ENCODE measurements around the gene PTPRJ.

The PTPRJ gene

DNA sequence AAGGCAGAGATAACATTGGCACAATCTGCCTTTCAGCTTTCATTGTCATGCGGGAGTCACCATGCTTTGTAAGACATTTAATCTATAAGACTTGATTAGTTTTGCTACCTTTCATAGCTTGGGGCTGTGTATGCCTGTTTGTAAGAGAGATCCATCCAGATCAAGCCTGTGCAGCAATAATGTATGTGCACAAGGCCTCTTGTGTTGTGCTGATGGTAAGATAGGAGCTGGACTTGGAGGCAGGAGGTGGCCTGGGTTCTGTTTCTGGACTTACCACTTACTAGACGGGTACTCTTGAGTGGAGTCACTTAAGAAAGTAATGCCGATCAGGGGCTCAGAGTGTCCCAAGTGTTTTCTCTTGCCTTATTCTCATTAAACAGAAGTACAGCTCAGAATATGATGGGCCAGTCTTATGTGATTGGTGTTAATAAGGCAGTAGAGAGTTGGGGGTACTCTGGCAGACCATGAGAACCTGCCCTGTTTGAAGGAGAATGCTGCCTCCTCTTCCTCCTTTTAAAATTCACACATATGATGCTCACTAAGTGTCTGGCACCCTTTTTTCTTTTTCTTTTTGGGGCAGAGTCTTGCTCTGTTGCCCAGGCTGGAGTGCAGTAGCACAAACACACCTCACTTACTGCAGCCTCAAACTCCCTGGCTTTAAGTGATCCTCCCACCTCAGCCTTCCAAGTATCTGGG, 30.9 kb downstream of the PTPRJ start:
- WGBS (ENCODE audit: insufficient coverage) = 100% methylated on average over 1 of the region's 3 CpGs
- Histone ChIP-seq H3K36me3 (ENCODE audit: control insufficient read depth in 4 of 4, insufficient read depth in 4 of 4, low read length in 3 of 4) (no peaks in the 10 kb centered on the region), H3K4me1 (ENCODE audit: control extremely low read depth in 1 of 4, control insufficient read depth in 4 of 4, insufficient read depth in 4 of 4, low read length in 3 of 4) (peaks cover 6 to 20% (median 9%) of the 10 kb centered on the region in 4 experiments), H3K27ac (ENCODE audit: insufficient read depth in 1 of 2, low read depth in 1 of 2, low read length in 2 of 2, poor library complexity in 1 of 2, severe bottlenecking in 2 of 2) (no peak overlapping the region), H3K27me3 (replicated peaks in 2 of 5; ENCODE audit: control insufficient read depth in 4 of 5, insufficient read depth in 5 of 5, low read length in 4 of 5) (no peaks in the 10 kb centered on the region), H3K4me3 (ENCODE audit: control insufficient read depth in 1 of 7, extremely low read depth in 1 of 7, insufficient read depth in 4 of 7, low read depth in 2 of 7, low read length in 6 of 7) (no peak overlapping the region), H3K9me3 (ENCODE audit: control extremely low read depth in 1 of 5, control insufficient read depth in 4 of 5, insufficient read depth in 2 of 5, low read depth in 1 of 5, low read length in 4 of 5) (no peaks in the 10 kb centered on the region)
- CTCF ChIA-PET = interaction anchor here (1.2 kb wide), 1 partner anchor 14 kb away, joined by 4 read pairs; no protein-coding TSS in a partner anchor
- POLR2A ChIA-PET = no interaction called here
- DNase-seq = no peak

- H3K4me1 ChIP-seq (ENCODE audit: control extremely low read depth in 1 of 4, control insufficient read depth in 4 of 4, insufficient read depth in 4 of 4, low read length in 3 of 4) = peaks cover 6 to 22% (median 8%) of the 10 kb centered on the region in 4 experiments
- no peaks in the 10 kb centered on the region for H3K36me3 ChIP-seq (ENCODE audit: control insufficient read depth in 4 of 4, insufficient read depth in 4 of 4, low read length in 3 of 4)
- ChIA-PET CTCF (interaction anchor here (1.2 kb wide), 2 partner anchors 13 to 14 kb away, joined by 3 to 4 read pairs; no protein-coding TSS in a partner anchor), POLR2A (no interaction called here)
- H3K27ac ChIP-seq (ENCODE audit: insufficient read depth in 1 of 2, low read depth in 1 of 2, low read length in 2 of 2, poor library complexity in 1 of 2, severe bottlenecking in 2 of 2) = no peak overlapping the region
- H3K4me3 ChIP-seq (ENCODE audit: control insufficient read depth in 1 of 7, extremely low read depth in 1 of 7, insufficient read depth in 4 of 7, low read depth in 2 of 7, low read length in 6 of 7) = no peak overlapping the region
- no peaks in the 10 kb centered on the region for H3K9me3 ChIP-seq (ENCODE audit: control extremely low read depth in 1 of 5, control insufficient read depth in 4 of 5, insufficient read depth in 2 of 5, low read depth in 1 of 5, low read length in 4 of 5)
- 98% methylated on average over 8 of the region's 9 CpGs for WGBS (ENCODE audit: insufficient coverage)
- no peak for DNase-seq
- H3K27me3 ChIP-seq (replicated peaks in 2 of 5; ENCODE audit: control insufficient read depth in 4 of 5, insufficient read depth in 5 of 5, low read length in 4 of 5) = no peaks in the 10 kb centered on the region
These were observed 31.5 kb downstream of the PTPRJ start for GRCh38 chr11:48011798-48012391.

DNA sequence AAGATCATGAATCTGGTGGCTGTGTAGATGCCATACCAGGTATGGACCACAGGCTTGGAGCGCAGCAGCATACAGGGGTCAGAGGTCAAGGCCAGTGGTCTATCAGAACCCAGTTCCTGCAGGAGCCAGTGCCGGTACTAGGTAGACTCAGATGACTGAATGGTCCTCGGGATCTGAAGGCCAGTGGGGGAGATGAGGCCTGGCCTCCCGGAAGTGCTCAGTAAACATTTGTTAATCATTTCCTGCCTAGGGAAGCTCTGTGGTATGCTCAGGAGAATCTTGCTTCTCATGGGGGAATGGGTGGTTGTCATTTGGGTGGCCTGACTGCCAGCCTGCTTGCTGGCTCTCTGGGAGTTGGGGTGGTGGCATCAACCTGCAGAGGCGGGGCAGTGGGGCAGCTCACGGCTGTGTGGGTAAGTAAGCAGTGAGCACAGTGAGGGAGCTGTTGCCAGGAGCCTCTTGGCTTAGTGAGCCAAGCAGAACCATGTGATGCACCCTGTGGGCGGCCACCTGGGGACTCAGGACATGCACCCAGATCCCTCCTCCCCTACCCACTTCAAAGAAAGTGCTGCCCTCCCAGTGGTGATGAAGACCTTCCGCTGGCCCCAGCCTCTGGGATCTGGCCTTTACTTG, 33.0 kb downstream of the PTPRJ start:
- 70% methylated on average over 6 of the region's 8 CpGs for WGBS (ENCODE audit: insufficient coverage)
- H3K36me3 ChIP-seq (ENCODE audit: control insufficient read depth in 4 of 4, insufficient read depth in 4 of 4, low read length in 3 of 4) = no peaks in the 10 kb centered on the region
- H3K9me3 ChIP-seq (ENCODE audit: control extremely low read depth in 1 of 5, control insufficient read depth in 4 of 5, insufficient read depth in 2 of 5, low read depth in 1 of 5, low read length in 4 of 5) = no peaks in the 10 kb centered on the region
- DNase-seq = no peak
- H3K27ac ChIP-seq (ENCODE audit: insufficient read depth in 1 of 2, low read depth in 1 of 2, low read length in 2 of 2, poor library complexity in 1 of 2, severe bottlenecking in 2 of 2) = no peak overlapping the region
- H3K4me3 ChIP-seq (ENCODE audit: control insufficient read depth in 1 of 7, extremely low read depth in 1 of 7, insufficient read depth in 4 of 7, low read depth in 2 of 7, low read length in 6 of 7) = no peak overlapping the region
- ChIA-PET POLR2A (no interaction called here), CTCF (interaction anchor here (1.0 kb wide), 1 partner anchor 12 kb away, joined by 3 read pairs; no protein-coding TSS in a partner anchor)
- H3K27me3 ChIP-seq (replicated peaks in 2 of 5; ENCODE audit: control insufficient read depth in 4 of 5, insufficient read depth in 5 of 5, low read length in 4 of 5) = no peaks in the 10 kb centered on the region
- H3K4me1 ChIP-seq (ENCODE audit: control extremely low read depth in 1 of 4, control insufficient read depth in 4 of 4, insufficient read depth in 4 of 4, low read length in 3 of 4) = peaks cover 11 to 33% (median 15%) of the 10 kb centered on the region in 4 experiments

DNA sequence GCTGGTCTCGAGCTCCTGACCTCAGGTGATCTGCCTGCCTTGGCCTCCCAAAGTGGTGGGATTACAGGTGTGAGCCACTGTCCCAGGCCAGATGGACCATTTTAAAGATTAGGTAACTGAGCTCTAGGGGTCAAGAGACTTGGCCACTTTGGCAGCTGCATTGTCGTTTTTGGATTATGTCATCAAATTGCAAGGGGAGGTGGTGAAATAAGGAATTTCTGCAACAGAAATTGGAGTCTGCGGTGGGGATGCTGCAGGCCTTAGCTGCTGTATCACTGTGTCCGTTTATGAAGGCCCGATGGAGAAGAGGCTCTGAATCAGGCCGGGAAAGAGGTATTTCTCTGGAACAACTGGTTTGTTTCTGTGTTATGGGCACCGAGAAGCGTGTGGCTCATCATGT, 34.6 kb downstream of the PTPRJ start:
- Histone ChIP-seq H3K27me3 (replicated peaks in 2 of 5; ENCODE audit: control insufficient read depth in 4 of 5, insufficient read depth in 5 of 5, low read length in 4 of 5) (no peaks in the 10 kb centered on the region), H3K36me3 (ENCODE audit: control insufficient read depth in 4 of 4, insufficient read depth in 4 of 4, low read length in 3 of 4) (no peaks in the 10 kb centered on the region), H3K4me1 (ENCODE audit: control extremely low read depth in 1 of 4, control insufficient read depth in 4 of 4, insufficient read depth in 4 of 4, low read length in 3 of 4) (peaks cover 12 to 48% (median 28%) of the 10 kb centered on the region in 4 experiments), H3K27ac (ENCODE audit: insufficient read depth in 1 of 2, low read depth in 1 of 2, low read length in 2 of 2, poor library complexity in 1 of 2, severe bottlenecking in 2 of 2) (no peak overlapping the region), H3K9me3 (ENCODE audit: control extremely low read depth in 1 of 5, control insufficient read depth in 4 of 5, insufficient read depth in 2 of 5, low read depth in 1 of 5, low read length in 4 of 5) (no peaks in the 10 kb centered on the region), H3K4me3 (ENCODE audit: control insufficient read depth in 1 of 7, extremely low read depth in 1 of 7, insufficient read depth in 4 of 7, low read depth in 2 of 7, low read length in 6 of 7) (peak overlapping the region in 1 of 7 experiments; percentile 10)
- CTCF ChIA-PET = interaction anchor here (1.5 kb wide), 1 partner anchor 93 kb away, joined by 4 read pairs; no protein-coding TSS in a partner anchor
- WGBS (ENCODE audit: insufficient coverage) = 96% methylated on average over 8 of the region's 8 CpGs
- DNase-seq = no peak
- POLR2A ChIA-PET = no interaction called here

GRCh38 chr11:48017105-48017830, 36.9 kb downstream of the PTPRJ start:
- POLR2A ChIA-PET = interaction anchor here (0.7 kb wide), 1 partner anchor 19 kb away, joined by 4 read pairs; no protein-coding TSS in a partner anchor
- WGBS (ENCODE audit: insufficient coverage) = 13% methylated on average over 1 of the region's 1 CpG
- Histone ChIP-seq H3K9me3 (ENCODE audit: control extremely low read depth in 1 of 5, control insufficient read depth in 4 of 5, insufficient read depth in 2 of 5, low read depth in 1 of 5, low read length in 4 of 5) (no peaks in the 10 kb centered on the region), H3K27ac (ENCODE audit: insufficient read depth in 1 of 2, low read depth in 1 of 2, low read length in 2 of 2, poor library complexity in 1 of 2, severe bottlenecking in 2 of 2) (no peak overlapping the region), H3K27me3 (replicated peaks in 2 of 5; ENCODE audit: control insufficient read depth in 4 of 5, insufficient read depth in 5 of 5, low read length in 4 of 5) (no peaks in the 10 kb centered on the region), H3K4me3 (ENCODE audit: control insufficient read depth in 1 of 7, extremely low read depth in 1 of 7, insufficient read depth in 4 of 7, low read depth in 2 of 7, low read length in 6 of 7) (no peak overlapping the region), H3K4me1 (ENCODE audit: control extremely low read depth in 1 of 4, control insufficient read depth in 4 of 4, insufficient read depth in 4 of 4, low read length in 3 of 4) (peaks cover 12 to 62% (median 37%) of the 10 kb centered on the region in 4 experiments), H3K36me3 (ENCODE audit: control insufficient read depth in 4 of 4, insufficient read depth in 4 of 4, low read length in 3 of 4) (no peaks in the 10 kb centered on the region)
- no peak for DNase-seq
- CTCF ChIA-PET = interaction anchor here (1.1 to 1.6 kb wide), 2 partner anchors 34 to 82 kb away, joined by 3 to 5 read pairs; no protein-coding TSS in a partner anchor

DNA sequence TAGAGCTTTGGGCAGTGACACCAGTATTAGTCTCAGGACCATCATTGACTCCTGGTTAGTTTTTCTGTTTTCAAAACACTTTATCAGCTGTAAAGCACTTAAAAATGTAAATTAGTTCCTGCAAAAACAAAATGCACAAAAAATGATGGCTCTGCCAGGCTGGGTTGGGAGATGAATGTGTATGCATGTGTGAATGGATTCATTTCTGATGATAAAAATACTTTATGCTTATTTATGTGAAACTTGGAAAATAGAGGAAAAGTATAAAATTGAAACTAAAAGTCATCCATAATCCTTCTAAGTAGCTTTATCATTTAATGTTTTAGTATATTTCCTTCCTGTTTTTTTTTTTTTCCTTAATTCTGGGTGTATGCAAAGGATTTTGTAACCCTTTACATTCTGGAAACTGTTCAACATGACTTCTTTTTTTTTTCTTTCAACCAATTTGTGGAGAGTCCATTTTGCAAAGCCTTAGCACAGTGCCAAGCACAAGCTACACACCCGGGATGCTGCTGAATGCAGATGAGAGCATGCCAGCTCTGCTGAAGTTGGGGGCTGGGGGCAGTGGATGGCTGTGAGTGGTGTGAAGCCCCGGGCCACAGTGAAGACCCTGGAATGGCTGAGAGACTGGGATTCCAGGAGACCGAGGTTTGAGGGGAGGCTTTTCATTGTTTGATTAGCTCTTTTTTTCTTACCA, 37.6 kb downstream of the PTPRJ start:
- Histone ChIP-seq H3K4me3 (ENCODE audit: control insufficient read depth in 1 of 7, extremely low read depth in 1 of 7, insufficient read depth in 4 of 7, low read depth in 2 of 7, low read length in 6 of 7) (no peak overlapping the region), H3K9me3 (ENCODE audit: control extremely low read depth in 1 of 5, control insufficient read depth in 4 of 5, insufficient read depth in 2 of 5, low read depth in 1 of 5, low read length in 4 of 5) (no peaks in the 10 kb centered on the region), H3K4me1 (ENCODE audit: control extremely low read depth in 1 of 4, control insufficient read depth in 4 of 4, insufficient read depth in 4 of 4, low read length in 3 of 4) (peaks cover 14 to 68% (median 41%) of the 10 kb centered on the region in 4 experiments), H3K27me3 (replicated peaks in 2 of 5; ENCODE audit: control insufficient read depth in 4 of 5, insufficient read depth in 5 of 5, low read length in 4 of 5) (no peaks in the 10 kb centered on the region), H3K36me3 (ENCODE audit: control insufficient read depth in 4 of 4, insufficient read depth in 4 of 4, low read length in 3 of 4) (no peaks in the 10 kb centered on the region), H3K27ac (ENCODE audit: insufficient read depth in 1 of 2, low read depth in 1 of 2, low read length in 2 of 2, poor library complexity in 1 of 2, severe bottlenecking in 2 of 2) (no peak overlapping the region)
- no peak for DNase-seq
- POLR2A ChIA-PET = interaction anchor here (0.7 kb wide), 1 partner anchor 20 kb away, joined by 4 read pairs; no protein-coding TSS in a partner anchor
- 60% methylated on average over 1 of the region's 3 CpGs for WGBS (ENCODE audit: insufficient coverage)
- CTCF ChIA-PET = interaction anchor here (1.1 to 1.6 kb wide), 2 partner anchors 35 to 82 kb away, joined by 3 to 5 read pairs; no protein-coding TSS in a partner anchor

Data from common myeloid progenitor, CD34-positive (primary cell).